ENCODE results near the gene DLK1. TPM values are rescaled to one million over a fixed set of nuclear protein-coding genes. Genes with fewer than 3 reads are reported as not detected.

The DLK1 gene
- polyA plus RNA-seq, 3 donors from 2014 or later, result not detected

DNA sequence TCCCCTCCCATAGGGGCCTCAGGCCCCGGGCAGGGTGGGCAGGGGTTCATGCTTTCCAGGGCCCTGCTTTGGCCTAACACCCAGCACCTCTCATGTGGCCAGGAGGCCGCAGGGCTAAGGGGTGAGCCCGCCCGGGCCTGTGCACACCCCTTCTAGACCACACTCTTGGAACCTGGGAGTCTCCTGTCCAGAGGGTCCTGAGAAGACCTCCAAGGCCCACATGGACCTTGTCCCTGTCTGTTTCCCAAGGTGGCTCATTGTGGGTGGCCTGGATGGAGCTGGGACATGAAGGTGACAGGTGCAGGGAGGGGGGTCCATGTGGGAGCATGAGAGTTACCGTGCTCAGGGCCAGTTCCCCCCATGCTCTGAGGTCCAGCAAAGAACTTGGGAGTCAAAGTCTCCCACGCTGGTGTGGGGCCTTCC is 11.6 kb downstream of the DLK1 start:
- no peaks in the 10 kb centered on the region for H3K36me3 Mint-ChIP-seq
- no peaks in the 10 kb centered on the region for H3K4me1 Mint-ChIP-seq
- H3K4me3 Mint-ChIP-seq, result no peak overlapping the region
- peaks cover 0 to 7% (median 2%) of the 10 kb centered on the region in 3 donors for H3K27me3 Mint-ChIP-seq (ENCODE audit: low read depth in 3 of 3)
- H3K9me3 Mint-ChIP-seq, result peaks cover 0 to 3% (median 0%) of the 10 kb centered on the region in 6 donors
- no peak for DNase-seq
- H3K27ac Mint-ChIP-seq, result no peak overlapping the region

DNA sequence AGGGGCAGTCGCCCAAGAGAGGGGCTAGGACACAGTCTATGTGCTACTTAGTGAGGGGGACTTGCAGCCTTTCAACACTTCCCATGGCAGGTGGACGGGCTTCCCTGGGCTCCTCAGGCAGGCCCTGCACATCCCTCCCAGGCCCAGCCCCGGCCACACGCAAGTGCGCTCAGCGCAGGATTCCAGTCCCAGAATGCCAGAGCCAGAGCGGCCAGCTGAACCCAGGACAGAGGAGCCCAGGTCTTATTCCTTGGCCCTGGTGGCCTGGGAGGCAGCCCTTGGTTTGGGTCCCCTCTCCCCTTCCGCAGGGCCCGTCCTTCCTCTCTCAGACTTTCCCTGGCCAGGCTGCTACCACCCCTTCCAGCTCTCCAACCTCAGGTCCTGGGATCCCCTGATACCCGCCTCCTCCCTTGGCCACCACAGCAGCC is 12.0 kb downstream of the DLK1 start:
- Mint-ChIP-seq H3K4me1 (no peaks in the 10 kb centered on the region), H3K27ac (no peak overlapping the region), H3K27me3 (ENCODE audit: low read depth in 3 of 3) (peaks cover 0 to 7% (median 2%) of the 10 kb centered on the region in 3 donors), H3K4me3 (no peak overlapping the region), H3K36me3 (no peaks in the 10 kb centered on the region), H3K9me3 (peaks cover 0 to 3% (median 0%) of the 10 kb centered on the region in 6 donors)
- DNase-seq, result no peak

- Mint-ChIP-seq H3K27me3 (ENCODE audit: low read depth in 3 of 3) (peaks cover 0 to 7% (median 2%) of the 10 kb centered on the region in 3 donors), H3K4me1 (no peaks in the 10 kb centered on the region), H3K27ac (no peak overlapping the region), H3K4me3 (no peak overlapping the region), H3K36me3 (no peaks in the 10 kb centered on the region), H3K9me3 (peaks cover 0 to 3% (median 0%) of the 10 kb centered on the region in 6 donors)
- DNase-seq, result no peak
These were observed 12.6 kb downstream of the DLK1 start for GRCh38 chr14:100739306-100739705.

DNA sequence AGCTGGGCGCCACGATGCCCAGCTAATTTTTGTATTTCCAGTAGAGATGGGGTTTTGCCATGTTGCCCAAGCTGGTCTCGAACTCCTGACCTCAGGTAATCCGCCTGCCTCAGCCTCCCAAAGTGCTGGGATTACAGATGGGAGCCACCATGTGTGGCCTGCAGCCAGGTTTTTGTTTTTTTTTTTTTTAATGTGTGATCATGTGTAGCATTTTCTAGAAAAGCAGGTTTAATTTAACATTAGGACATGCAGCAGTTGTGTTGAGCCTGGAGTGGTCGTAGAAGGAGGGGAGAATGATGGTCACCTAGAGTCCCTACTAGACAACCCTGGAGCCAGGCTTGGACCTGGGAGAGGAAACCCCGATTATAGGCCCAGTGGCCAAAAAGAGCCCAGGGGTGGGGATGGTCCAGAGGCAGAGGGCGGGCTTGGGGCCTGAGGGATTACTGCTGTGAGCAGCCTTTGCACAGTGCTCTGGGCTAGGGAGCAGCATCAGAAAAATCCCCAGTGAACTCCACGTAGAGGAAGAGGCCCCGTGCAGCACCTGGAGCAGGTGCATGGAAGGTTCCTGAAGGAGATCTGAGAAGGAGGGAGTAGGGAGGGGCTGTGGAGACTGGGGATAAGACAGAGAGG is 13.6 kb downstream of the DLK1 start:
- H3K36me3 Mint-ChIP-seq, result no peaks in the 10 kb centered on the region
- peaks cover 0 to 7% (median 2%) of the 10 kb centered on the region in 3 donors for H3K27me3 Mint-ChIP-seq (ENCODE audit: low read depth in 3 of 3)
- no peak overlapping the region for H3K4me3 Mint-ChIP-seq
- no peaks in the 10 kb centered on the region for H3K4me1 Mint-ChIP-seq
- peaks cover 0 to 3% (median 0%) of the 10 kb centered on the region in 6 donors for H3K9me3 Mint-ChIP-seq
- H3K27ac Mint-ChIP-seq, result no peak overlapping the region
- DNase-seq, result no peak

- Mint-ChIP-seq H3K4me1 (no peaks in the 10 kb centered on the region), H3K4me3 (no peak overlapping the region), H3K27ac (no peak overlapping the region), H3K27me3 (ENCODE audit: low read depth in 3 of 3) (peaks cover 0 to 7% (median 2%) of the 10 kb centered on the region in 3 donors), H3K9me3 (peaks cover 0 to 3% (median 0%) of the 10 kb centered on the region in 6 donors), H3K36me3 (no peaks in the 10 kb centered on the region)
- DNase-seq, result no peak
These were observed 14.2 kb downstream of the DLK1 start for GRCh38 chr14:100740929-100741328.

- DNase-seq, result no peak
- no peaks in the 10 kb centered on the region for H3K4me1 Mint-ChIP-seq
- no peak overlapping the region for H3K27ac Mint-ChIP-seq
- peaks cover 0 to 3% (median 0%) of the 10 kb centered on the region in 6 donors for H3K9me3 Mint-ChIP-seq
- H3K27me3 Mint-ChIP-seq (ENCODE audit: low read depth in 3 of 3), result peaks cover 0 to 7% (median 2%) of the 10 kb centered on the region in 3 donors
- no peak overlapping the region for H3K4me3 Mint-ChIP-seq
- H3K36me3 Mint-ChIP-seq, result no peaks in the 10 kb centered on the region
These were observed 15.3 kb downstream of the DLK1 start for GRCh38 chr14:100741966-100742365.

- Mint-ChIP-seq H3K27me3 (ENCODE audit: low read depth in 3 of 3) (peaks cover 0 to 5% (median 4%) of the 10 kb centered on the region in 3 donors), H3K4me3 (no peak overlapping the region), H3K36me3 (no peaks in the 10 kb centered on the region), H3K9me3 (no peaks in the 10 kb centered on the region), H3K27ac (no peak overlapping the region), H3K4me1 (no peaks in the 10 kb centered on the region)
- no peak for DNase-seq
These were observed 19.6 kb downstream of the DLK1 start for GRCh38 chr14:100746326-100746725.

- H3K4me3 Mint-ChIP-seq, result no peak overlapping the region
- no peaks in the 10 kb centered on the region for H3K9me3 Mint-ChIP-seq
These were observed 20.4 kb downstream of the DLK1 start for GRCh38 chr14:100747021-100747586.

GRCh38 chr14:100747736-100748135 is 21.0 kb downstream of the DLK1 start:
- no peak for DNase-seq
- H3K27ac Mint-ChIP-seq, result no peak overlapping the region
- no peaks in the 10 kb centered on the region for H3K36me3 Mint-ChIP-seq
- H3K4me1 Mint-ChIP-seq, result no peaks in the 10 kb centered on the region
- H3K9me3 Mint-ChIP-seq, result no peaks in the 10 kb centered on the region
- H3K4me3 Mint-ChIP-seq, result no peak overlapping the region
- H3K27me3 Mint-ChIP-seq (ENCODE audit: low read depth in 3 of 3), result peaks cover 1 to 6% (median 3%) of the 10 kb centered on the region in 3 donors

More at GRCh38 chr14:100747021-100747586, 20.4 kb downstream of the DLK1 start:
- H3K4me1 Mint-ChIP-seq, result no peaks in the 10 kb centered on the region
- no peak for DNase-seq
- no peaks in the 10 kb centered on the region for H3K36me3 Mint-ChIP-seq
- H3K27me3 Mint-ChIP-seq (ENCODE audit: low read depth in 3 of 3), result peaks cover 3 to 6% (median 4%) of the 10 kb centered on the region in 3 donors
- no peak overlapping the region for H3K27ac Mint-ChIP-seq

DNA sequence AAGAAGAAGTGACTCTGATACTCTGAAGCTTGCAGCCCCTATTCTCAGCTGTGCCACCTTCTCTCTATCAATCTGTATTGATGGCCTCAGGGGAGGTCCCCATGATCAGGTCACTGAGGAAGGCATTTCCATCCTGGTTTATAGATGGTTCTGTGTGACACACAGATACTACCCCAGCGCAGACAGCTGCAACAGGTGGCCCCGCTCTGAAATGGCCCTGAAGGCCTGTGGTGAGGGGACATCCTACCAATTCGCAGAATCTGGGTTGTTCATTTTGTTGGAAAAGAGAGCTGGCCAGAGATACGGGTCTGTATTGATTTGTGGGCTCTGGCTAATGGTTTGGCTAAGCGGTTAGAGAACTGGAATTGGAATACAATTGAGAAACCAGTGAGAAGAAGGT is 21.7 kb downstream of the DLK1 start:
- H3K4me3 Mint-ChIP-seq, result no peak overlapping the region
- no peaks in the 10 kb centered on the region for H3K9me3 Mint-ChIP-seq
- H3K27ac Mint-ChIP-seq, result no peak overlapping the region
- no peaks in the 10 kb centered on the region for H3K4me1 Mint-ChIP-seq
- H3K27me3 Mint-ChIP-seq (ENCODE audit: low read depth in 3 of 3), result peaks cover 3 to 8% (median 4%) of the 10 kb centered on the region in 3 donors
- DNase-seq, result no peak
- no peaks in the 10 kb centered on the region for H3K36me3 Mint-ChIP-seq

- Mint-ChIP-seq H3K27me3 (ENCODE audit: low read depth in 3 of 3) (peaks cover 3 to 8% (median 6%) of the 10 kb centered on the region in 3 donors), H3K4me1 (no peaks in the 10 kb centered on the region), H3K9me3 (no peaks in the 10 kb centered on the region), H3K36me3 (no peaks in the 10 kb centered on the region), H3K4me3 (no peak overlapping the region), H3K27ac (no peak overlapping the region)
- no peak for DNase-seq
These were observed 22.3 kb downstream of the DLK1 start for GRCh38 chr14:100748944-100749343.

- H3K4me1 Mint-ChIP-seq, result no peaks in the 10 kb centered on the region
- DNase-seq, result no peak
- no peaks in the 10 kb centered on the region for H3K9me3 Mint-ChIP-seq
- H3K27ac Mint-ChIP-seq, result no peak overlapping the region
- H3K36me3 Mint-ChIP-seq, result no peaks in the 10 kb centered on the region
- H3K27me3 Mint-ChIP-seq (ENCODE audit: low read depth in 3 of 3), result peaks cover 3 to 8% (median 8%) of the 10 kb centered on the region in 3 donors
- no peak overlapping the region for H3K4me3 Mint-ChIP-seq
These were observed 23.4 kb downstream of the DLK1 start for GRCh38 chr14:100749967-100750597.

GRCh38 chr14:100750762-100751699 is 24.3 kb downstream of the DLK1 start:
- Mint-ChIP-seq H3K9me3 (no peaks in the 10 kb centered on the region), H3K36me3 (no peaks in the 10 kb centered on the region), H3K27me3 (ENCODE audit: low read depth in 3 of 3) (peaks cover 3 to 8% (median 8%) of the 10 kb centered on the region in 3 donors), H3K27ac (no peak overlapping the region), H3K4me1 (no peaks in the 10 kb centered on the region), H3K4me3 (no peak overlapping the region)
- no peak for DNase-seq
